Measurements from ENCODE around the gene EGR2. TPM values are rescaled to one million over a fixed set of nuclear protein-coding genes. Genes with fewer than 3 reads are reported as not detected.

The EGR2 gene
- total RNA-seq, 1 experiment from 2014 or later, result 0.92 TPM

DNA sequence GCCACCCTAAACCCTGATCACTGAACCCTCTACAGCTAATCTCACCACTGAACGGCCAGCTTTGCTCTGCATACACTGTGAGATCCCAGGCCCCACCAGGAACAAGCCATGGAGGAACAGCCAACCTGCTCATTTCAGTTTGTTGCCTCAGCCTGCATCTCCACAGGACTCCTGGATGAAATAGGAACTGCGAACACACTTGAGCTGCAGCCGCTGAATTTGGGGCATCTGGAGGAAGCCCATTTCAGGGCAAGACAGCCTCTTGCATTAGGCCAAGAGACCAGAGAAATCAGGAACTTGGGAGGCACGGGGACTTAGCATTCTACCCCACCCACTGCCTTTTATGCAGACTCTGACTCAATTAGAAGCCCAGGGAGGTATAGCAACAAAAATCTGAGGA, 14.5 kb upstream of the EGR2 start (continued):
- no peak for TF ChIP-seq ZNF416 (CRISPR knock-in tag; IDR thresholded peaks at IDR 0.05)
- TF ChIP-seq ZNF423 (CRISPR knock-in tag; IDR thresholded peaks at IDR 0.05), result no peak
- no peak for TF ChIP-seq NFE2L1 (CRISPR knock-in tag; IDR thresholded peaks at IDR 0.05)
- no peak for TF ChIP-seq EMX1 (CRISPR knock-in tag; IDR thresholded peaks at IDR 0.05)
- no peak for TF ChIP-seq ZNF138 (CRISPR knock-in tag; conservative IDR thresholded peaks at IDR 0.05)
- TF ChIP-seq, protein P1, sequence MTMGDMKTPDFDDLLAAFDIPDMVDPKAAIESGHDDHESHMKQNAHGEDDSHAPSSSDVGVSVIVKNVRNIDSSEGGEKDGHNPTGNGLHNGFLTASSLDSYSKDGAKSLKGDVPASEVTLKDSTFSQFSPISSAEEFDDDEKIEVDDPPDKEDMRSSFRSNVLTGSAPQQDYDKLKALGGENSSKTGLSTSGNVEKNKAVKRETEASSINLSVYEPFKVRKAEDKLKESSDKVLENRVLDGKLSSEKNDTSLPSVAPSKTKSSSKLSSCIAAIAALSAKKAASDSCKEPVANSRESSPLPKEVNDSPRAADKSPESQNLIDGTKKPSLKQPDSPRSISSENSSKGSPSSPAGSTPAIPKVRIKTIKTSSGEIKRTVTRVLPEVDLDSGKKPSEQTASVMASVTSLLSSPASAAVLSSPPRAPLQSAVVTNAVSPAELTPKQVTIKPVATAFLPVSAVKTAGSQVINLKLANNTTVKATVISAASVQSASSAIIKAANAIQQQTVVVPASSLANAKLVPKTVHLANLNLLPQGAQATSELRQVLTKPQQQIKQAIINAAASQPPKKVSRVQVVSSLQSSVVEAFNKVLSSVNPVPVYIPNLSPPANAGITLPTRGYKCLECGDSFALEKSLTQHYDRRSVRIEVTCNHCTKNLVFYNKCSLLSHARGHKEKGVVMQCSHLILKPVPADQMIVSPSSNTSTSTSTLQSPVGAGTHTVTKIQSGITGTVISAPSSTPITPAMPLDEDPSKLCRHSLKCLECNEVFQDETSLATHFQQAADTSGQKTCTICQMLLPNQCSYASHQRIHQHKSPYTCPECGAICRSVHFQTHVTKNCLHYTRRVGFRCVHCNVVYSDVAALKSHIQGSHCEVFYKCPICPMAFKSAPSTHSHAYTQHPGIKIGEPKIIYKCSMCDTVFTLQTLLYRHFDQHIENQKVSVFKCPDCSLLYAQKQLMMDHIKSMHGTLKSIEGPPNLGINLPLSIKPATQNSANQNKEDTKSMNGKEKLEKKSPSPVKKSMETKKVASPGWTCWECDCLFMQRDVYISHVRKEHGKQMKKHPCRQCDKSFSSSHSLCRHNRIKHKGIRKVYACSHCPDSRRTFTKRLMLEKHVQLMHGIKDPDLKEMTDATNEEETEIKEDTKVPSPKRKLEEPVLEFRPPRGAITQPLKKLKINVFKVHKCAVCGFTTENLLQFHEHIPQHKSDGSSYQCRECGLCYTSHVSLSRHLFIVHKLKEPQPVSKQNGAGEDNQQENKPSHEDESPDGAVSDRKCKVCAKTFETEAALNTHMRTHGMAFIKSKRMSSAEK (CRISPR knock-in tag; IDR thresholded peaks at IDR 0.05; ENCODE audit: borderline replicate concordance), result no peak

DNA sequence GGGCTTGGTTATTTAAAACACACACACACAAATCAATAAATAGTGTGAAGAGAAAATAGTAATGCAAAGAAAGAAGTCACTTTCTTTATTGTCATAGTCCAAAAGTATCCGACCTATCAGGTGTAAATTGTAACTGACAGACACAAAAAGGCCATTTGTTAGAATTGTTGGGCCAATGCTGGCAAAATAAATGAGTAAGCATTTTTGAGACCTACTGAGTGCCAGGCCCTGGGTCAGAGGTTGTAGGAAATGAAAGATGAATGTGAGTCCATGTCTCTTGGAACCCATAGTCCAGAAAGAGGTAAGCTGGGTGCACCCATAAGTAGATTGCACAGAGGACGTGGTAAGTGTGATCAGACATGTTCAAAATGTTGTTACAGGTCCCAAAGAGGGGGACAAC, 13.5 kb upstream of the EGR2 start:
- 0 out of 2 replicates have a peak, but pooled peaks cover 3% of the 10 kb centered on the region for H3K4me1 Mint-ChIP-seq
- H3K36me3 Mint-ChIP-seq, result no peaks in the 10 kb centered on the region
- H3K27ac Mint-ChIP-seq, result no peak overlapping the region
- H3K27me3 Mint-ChIP-seq (ENCODE audit: low read depth), result no peaks in the 10 kb centered on the region
- no peak overlapping the region for H3K4me3 Mint-ChIP-seq
- DNase-seq (ENCODE audit: low spot score) (no peak), ATAC-seq (no peak)
- H3K9me3 Mint-ChIP-seq, result peaks cover 6% of the 10 kb centered on the region
- ChIA-PET POLR2A (no interaction called here), CTCF (no interaction called here)
- TF ChIP-seq TP53 (CRISPR knock-in tag; IDR thresholded peaks at IDR 0.05), result no peak
- TF ChIP-seq, protein P2, sequence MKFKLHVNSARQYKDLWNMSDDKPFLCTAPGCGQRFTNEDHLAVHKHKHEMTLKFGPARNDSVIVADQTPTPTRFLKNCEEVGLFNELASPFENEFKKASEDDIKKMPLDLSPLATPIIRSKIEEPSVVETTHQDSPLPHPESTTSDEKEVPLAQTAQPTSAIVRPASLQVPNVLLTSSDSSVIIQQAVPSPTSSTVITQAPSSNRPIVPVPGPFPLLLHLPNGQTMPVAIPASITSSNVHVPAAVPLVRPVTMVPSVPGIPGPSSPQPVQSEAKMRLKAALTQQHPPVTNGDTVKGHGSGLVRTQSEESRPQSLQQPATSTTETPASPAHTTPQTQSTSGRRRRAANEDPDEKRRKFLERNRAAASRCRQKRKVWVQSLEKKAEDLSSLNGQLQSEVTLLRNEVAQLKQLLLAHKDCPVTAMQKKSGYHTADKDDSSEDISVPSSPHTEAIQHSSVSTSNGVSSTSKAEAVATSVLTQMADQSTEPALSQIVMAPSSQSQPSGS (CRISPR knock-in tag; IDR thresholded peaks at IDR 0.05; ENCODE audit: borderline replicate concordance, low read depth), result no peak
- TF ChIP-seq TCF7 (CRISPR knock-in tag; IDR thresholded peaks at IDR 0.05; ENCODE audit: low read depth), result no peak
- TF ChIP-seq, protein P1 (CRISPR knock-in tag; IDR thresholded peaks at IDR 0.05; ENCODE audit: borderline replicate concordance), result no peak

DNA sequence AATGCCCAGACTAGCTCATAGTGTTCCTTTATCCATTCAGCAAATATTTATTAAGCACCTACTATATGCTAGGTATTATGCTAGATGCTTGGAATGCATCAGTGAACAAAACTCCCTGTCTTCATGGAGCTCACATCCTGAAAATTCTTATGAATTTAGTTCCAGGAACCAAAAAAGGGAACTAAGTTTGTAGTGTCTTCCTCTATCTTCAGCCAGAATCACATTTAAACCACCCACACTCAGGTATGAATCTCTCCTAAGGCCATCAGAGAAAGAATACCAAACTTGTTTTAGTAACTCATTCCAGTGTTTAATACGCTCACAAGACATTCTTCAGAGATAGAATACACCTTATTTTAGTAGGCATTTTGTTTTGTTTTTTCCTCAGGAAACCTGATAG, 10.1 kb upstream of the EGR2 start:
- 0 out of 2 replicates have a peak, but pooled peaks cover 3% of the 10 kb centered on the region for H3K4me1 Mint-ChIP-seq
- no peaks in the 10 kb centered on the region for H3K36me3 Mint-ChIP-seq
- ChIA-PET CTCF (interaction anchor here (0.6 kb wide), 1 partner anchor 9 kb away, joined by 4 read pairs; no protein-coding TSS in a partner anchor), POLR2A (no interaction called here)
- no peaks in the 10 kb centered on the region for H3K9me3 Mint-ChIP-seq
- TF ChIP-seq, protein P3, sequence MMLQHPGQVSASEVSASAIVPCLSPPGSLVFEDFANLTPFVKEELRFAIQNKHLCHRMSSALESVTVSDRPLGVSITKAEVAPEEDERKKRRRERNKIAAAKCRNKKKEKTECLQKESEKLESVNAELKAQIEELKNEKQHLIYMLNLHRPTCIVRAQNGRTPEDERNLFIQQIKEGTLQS (CRISPR knock-in tag; conservative IDR thresholded peaks at IDR 0.05), result no peak
- no peak for TF ChIP-seq SP1 (CRISPR knock-in tag; conservative IDR thresholded peaks at IDR 0.05)
- H3K27ac Mint-ChIP-seq, result no peak overlapping the region
- DNase-seq (ENCODE audit: low spot score), result no peak
- H3K27me3 Mint-ChIP-seq (ENCODE audit: low read depth), result peaks cover 5% of the 10 kb centered on the region
- ATAC-seq, result no peak
- H3K4me3 Mint-ChIP-seq, result no peak overlapping the region
